Superior temporal gyrus (tissue), 1 donor: ENCODE data around the gene TMEM200A.

Experiments used
- DNase-seq: peaks from one replicate; pipeline ENCODE4 v3.0.0-alpha.2; 2016; ENCODE audit errors: extremely low spot score

Gene TMEM200A

GRCh38 chr6:130377371-130377770, 11.6 kb downstream of the TMEM200A start:
- no peak for DNase-seq

GRCh38 chr6:130377915-130378314, 12.1 kb downstream of the TMEM200A start:
- no peak for DNase-seq

- no peak for DNase-seq
These were observed 13.4 kb downstream of the TMEM200A start for GRCh38 chr6:130379223-130379622.

DNA sequence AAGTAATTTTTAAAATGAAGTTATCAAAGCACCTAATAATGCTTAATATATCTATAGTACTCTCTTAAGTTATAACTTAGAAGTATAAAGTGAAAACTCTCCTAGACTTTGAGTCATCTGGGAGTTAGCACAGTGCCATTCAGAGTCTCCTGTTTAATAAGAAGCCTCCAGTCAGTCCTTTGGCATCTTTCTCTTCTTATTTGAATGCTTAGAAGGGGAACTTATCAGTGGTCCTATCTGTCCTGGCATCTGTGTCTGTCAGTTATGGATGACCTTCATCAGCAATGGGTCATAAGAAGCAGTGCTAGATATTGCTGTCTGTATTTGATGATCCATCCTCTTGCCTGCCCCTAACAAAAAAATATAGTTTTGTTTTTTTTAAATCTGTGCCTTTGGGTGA, 15.2 kb downstream of the TMEM200A start:
- DNase-seq: no peak

GRCh38 chr6:130381459-130382380, 15.9 kb downstream of the TMEM200A start:
- DNase-seq: no peak

DNA sequence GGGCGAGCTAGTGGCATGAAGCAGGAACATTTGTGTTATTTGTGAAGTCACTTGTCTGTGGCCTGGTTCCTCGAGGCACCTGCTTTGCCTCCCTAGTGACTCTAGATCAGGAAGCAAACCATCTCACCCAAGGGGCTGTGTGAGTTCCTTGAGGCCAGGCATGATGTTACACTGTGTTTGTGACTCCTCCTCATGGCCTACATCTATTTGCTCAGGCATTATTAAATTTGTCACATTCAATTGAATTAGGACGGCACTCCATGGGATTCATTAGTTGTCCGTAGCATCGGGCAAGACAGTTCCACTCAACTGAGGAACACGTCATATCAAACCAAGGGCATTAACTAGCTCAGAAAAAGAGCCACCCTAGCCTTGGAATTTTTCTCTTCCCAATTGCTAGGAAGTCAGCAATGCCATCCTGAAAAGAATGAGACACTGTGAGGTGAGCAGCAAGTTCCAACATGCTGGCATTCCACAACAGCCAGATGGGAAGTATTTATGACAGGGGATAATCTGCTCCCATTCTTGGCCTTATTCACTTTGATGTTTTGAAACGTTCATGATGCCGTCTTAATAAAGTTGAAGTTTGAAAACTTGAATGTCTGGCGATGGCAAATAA, 17.2 kb downstream of the TMEM200A start:
- no peak for DNase-seq

- no peak for DNase-seq
These were observed 19.4 kb downstream of the TMEM200A start for GRCh38 chr6:130385064-130385695.

DNA sequence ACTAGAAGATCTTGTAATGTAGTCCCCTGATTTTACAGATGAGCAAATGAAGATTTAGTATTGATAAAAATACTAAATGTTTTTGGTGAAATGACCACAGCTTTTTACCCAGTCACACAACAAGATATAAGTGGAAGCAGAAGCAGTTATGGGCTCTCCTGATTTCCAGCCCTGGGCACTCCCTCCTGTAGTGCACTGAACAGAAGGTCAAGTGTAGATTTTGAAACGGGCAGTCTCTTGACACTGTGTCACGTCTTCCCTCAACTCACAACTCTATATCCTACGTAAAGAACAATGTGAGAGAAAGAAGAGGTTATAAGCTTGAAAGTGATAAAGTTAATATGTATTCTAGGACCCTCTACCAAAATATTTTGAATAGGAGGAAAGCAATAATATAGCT, 23.3 kb downstream of the TMEM200A start:
- no peak for DNase-seq

GRCh38 chr6:130390890-130391289, 25.1 kb downstream of the TMEM200A start:
- DNase-seq: no peak

GRCh38 chr6:130393306-130393705, 27.5 kb downstream of the TMEM200A start:
- DNase-seq: no peak

GRCh38 chr6:130394246-130394645, 28.4 kb downstream of the TMEM200A start:
- peak; percentile 66 for DNase-seq

DNA sequence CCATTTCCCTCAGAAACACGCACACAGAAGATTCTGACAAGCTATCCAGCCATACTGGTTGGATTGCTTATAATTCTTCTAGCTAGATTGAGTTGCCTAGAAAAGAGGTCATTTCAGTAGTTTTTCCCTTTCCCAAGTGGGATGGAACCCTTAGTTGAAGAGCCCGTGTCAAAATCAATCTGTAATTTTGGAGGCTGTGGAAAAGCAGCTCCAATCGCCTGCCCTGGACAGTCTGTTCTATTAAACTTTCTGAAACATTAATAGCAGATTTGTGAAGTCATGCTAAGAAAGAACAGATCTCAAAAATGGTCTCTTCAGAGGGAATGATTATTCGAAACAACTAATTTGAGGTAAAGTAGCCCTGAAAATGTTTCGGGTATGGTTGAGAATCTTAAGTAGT, 29.3 kb downstream of the TMEM200A start:
- no peak for DNase-seq

DNA sequence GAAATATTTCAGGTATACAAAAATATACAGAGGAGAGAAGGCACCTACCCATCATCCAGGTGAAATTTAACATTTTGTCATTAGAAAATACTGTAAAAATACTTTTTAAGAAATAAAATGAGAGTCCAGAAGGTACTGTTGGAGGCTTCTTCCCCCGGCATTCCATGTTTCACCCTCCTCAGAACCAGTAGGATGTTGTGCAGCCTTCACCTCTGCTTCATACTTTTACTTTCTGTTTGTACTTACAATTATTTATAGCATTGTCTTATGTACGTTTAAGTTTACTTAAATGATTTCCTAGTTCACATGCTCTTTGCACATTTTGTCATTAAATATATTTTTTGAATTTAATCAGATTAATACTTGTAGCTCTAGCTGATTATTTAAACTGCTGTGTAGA, 30.9 kb downstream of the TMEM200A start:
- no peak for DNase-seq

- no peak for DNase-seq
These were observed 39.7 kb downstream of the TMEM200A start for GRCh38 chr6:130405549-130405948.

DNA sequence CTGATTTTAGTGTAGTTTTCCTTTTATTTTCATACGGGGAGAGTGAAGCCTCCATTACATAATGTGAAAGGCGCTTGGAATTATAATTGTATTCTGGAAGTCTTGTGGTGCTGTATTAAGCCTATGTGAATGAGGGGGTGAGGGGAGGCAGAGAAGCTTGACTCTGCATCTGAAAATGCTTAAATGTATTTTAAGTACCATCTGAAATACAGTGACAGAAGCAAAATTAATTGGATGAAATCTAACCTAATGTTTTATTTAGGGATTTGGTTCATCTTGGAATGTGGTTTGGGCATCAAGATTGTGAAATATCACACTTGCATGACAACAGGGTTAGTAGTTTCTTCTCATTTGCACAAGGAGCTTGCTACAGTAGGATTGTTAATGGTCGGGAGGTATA, 41.2 kb downstream of the TMEM200A start:
- DNase-seq: no peak

DNA sequence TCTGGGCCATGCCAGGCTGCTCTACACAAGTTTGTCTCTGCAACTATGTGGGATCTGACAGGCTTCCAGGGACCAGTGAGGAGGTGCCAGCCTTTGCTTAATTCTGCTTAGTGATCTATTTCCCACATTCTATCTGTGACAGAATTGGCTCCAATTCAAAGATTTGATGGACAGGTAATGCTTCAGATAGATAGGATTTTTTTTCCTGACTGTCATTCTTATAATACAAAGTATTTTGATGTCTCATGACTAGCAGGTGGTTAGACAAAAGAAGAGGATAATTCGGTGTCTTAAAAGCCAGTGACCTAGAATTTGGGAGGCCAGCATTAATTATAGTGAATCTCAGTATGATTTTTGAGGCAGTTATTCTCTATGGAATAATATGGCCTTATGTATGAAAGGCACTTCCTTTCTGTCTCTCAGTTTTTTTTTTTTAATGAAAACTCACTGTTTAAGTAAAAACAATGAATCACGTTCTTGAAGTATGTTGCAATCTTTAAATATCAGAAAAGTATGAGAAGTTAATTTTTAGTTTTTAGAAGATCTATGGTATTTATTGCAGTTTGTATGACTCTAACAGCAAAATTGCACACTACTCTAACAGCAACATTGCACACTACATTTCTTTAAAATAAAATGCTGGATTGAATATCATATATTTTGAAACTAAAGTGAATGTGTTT, 43.7 kb downstream of the TMEM200A start:
- DNase-seq: no peak

DNA sequence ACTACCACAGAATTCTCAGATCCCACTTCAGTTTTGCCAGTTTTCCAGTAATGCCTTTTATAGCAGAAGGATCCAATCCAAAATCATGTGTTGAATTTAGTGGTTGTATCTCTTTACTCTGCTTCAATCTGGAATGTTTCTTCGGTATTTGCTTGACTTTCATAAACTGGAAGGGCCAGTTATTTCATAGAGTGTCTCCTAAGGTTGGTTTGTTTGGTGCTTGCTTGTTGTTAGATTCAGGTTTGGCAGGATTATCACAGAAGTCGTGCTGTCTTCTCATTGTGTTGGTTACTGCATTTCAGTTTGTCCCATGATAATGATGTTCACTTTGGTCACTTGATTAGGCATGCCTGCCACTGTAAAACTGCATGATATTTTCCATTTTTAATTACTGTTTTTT, 45.7 kb downstream of the TMEM200A start:
- no peak for DNase-seq

DNA sequence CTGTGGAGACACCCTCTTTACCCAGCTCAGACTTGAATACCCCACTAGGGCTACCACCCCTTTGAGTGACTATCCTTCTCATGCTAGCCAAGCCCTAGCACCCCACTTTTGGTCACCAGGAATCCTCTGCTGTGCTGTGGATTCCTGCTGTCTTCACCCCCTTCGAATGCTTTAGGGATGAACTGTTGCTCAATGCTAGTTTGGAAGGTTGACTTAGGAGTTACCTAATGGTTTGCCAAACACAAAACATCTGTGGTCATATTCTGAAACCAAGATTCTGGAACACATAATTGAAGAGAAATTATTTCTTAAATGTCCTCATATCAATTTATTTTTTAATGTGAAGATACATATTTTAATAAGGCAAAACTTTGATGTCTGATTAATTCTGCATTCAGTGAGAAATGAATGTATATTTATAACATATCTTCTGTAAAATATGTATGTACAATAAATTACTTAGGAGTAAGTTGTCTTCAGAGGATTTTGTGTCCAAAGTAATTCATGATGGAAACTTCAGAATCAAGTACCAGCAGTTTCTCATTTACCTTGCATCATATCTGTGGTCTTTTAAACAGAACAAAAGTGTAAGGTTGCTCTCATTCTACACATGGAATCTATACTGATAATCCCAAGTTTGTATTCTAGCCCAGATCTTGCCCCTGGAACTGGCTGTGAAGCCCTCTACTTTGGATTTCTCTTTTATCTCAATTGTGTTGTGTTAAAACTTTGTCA, 46.9 kb downstream of the TMEM200A start:
- DNase-seq: no peak

DNA sequence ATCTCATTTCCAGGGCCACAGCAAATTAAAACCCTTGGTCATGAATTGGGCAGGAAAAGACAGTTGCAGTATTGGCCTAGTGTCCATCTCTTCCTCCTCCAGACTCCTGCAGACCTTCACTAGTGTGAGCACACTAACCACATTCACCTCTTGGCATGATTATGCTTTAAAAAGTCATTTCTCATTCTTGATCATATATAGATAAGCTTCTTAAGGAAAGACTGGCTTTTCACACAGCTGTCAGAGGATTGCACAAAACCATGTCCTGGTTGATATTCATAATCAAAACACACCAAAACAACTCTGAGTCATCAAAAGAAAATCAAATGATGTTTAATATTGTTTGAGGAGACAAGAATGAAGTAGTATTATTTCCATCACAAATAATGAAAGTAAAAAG, 52.1 kb downstream of the TMEM200A start:
- DNase-seq: no peak

- DNase-seq: no peak
These were observed 55.1 kb downstream of the TMEM200A start for GRCh38 chr6:130420911-130421310.

- no peak for DNase-seq
These were observed 55.8 kb downstream of the TMEM200A start for GRCh38 chr6:130421585-130421984.

- DNase-seq: no peak
These were observed 57.2 kb downstream of the TMEM200A start for GRCh38 chr6:130423044-130423443.
